DMS114 treated with DMSO at 0.1 percent for 48 hours (cell line): ENCODE results near the gene TSHZ2.

Experiments used
- DNase-seq: peaks from one replicate; lab custom pipeline; 2025; ENCODE audit not compliant: unreplicated experiment; lab: John Stamatoyannopoulos, UW

The TSHZ2 gene, protein sequence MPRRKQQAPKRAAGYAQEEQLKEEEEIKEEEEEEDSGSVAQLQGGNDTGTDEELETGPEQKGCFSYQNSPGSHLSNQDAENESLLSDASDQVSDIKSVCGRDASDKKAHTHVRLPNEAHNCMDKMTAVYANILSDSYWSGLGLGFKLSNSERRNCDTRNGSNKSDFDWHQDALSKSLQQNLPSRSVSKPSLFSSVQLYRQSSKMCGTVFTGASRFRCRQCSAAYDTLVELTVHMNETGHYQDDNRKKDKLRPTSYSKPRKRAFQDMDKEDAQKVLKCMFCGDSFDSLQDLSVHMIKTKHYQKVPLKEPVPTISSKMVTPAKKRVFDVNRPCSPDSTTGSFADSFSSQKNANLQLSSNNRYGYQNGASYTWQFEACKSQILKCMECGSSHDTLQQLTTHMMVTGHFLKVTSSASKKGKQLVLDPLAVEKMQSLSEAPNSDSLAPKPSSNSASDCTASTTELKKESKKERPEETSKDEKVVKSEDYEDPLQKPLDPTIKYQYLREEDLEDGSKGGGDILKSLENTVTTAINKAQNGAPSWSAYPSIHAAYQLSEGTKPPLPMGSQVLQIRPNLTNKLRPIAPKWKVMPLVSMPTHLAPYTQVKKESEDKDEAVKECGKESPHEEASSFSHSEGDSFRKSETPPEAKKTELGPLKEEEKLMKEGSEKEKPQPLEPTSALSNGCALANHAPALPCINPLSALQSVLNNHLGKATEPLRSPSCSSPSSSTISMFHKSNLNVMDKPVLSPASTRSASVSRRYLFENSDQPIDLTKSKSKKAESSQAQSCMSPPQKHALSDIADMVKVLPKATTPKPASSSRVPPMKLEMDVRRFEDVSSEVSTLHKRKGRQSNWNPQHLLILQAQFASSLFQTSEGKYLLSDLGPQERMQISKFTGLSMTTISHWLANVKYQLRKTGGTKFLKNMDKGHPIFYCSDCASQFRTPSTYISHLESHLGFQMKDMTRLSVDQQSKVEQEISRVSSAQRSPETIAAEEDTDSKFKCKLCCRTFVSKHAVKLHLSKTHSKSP (N-terminal part only)

DNA sequence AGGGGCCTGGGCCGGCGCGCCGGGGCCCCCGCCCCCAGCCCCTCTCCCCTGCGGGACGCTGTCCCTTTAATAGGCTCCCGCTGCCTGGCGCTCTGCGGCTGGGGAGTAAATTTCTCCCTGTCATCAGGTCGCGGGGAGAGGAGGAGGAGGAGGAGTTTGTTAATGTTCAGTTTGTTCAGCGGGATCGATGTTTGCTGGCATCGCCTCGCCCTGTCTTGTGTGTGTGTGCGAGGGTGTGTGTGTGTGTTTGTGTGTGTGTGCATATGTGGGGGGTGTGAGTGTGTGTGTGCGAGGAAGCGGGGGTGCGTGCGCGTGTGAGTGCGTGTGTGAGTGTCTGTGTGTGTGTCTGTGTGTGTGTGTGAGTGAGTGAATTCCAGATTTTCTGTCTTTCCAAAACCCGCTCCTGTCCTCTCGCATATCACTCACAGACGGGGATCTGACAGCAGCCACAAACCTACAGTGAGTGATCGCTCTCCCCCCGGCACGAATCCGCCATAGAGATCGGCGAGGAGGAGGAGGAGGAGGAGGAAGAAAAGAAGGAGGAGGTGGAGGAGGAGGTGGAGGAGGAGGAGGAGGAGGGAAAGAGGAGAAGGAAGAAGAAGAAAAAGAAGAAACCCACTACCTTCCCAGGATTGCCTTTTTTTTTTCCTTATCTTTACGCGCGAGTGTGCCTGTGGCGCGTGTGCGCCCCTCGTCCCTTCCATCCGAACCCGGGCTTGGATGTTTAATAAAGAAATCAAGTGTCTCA, at the start of gene TSHZ2:
TSHZ2 (plus strand) TSS at position 169 of the 748 bp plus-strand sequence. CDS start 936 bp downstream, outside the sequence.
- DNase-seq, result peak; percentile 37

DNA sequence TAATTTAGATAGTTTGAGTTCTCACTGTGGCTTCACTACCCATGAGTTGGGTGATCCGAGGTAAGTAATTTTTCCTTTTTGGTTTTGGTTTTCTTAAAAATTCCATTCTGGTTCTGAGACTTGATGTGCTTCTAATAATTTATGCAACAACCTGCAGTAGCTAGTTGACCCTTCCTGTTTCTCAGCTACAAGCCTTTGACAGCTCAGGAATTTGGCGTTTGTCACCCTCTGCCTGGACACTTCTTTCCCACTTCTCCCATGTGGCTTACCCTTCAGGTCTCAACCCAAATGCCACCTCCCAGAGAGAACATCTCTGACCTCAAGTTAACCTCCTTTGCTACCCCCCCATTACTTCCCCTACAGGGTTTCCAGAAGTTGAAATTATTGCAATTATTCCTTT, 49.7 kb upstream of the TSHZ2 start:
- no peak for DNase-seq

DNA sequence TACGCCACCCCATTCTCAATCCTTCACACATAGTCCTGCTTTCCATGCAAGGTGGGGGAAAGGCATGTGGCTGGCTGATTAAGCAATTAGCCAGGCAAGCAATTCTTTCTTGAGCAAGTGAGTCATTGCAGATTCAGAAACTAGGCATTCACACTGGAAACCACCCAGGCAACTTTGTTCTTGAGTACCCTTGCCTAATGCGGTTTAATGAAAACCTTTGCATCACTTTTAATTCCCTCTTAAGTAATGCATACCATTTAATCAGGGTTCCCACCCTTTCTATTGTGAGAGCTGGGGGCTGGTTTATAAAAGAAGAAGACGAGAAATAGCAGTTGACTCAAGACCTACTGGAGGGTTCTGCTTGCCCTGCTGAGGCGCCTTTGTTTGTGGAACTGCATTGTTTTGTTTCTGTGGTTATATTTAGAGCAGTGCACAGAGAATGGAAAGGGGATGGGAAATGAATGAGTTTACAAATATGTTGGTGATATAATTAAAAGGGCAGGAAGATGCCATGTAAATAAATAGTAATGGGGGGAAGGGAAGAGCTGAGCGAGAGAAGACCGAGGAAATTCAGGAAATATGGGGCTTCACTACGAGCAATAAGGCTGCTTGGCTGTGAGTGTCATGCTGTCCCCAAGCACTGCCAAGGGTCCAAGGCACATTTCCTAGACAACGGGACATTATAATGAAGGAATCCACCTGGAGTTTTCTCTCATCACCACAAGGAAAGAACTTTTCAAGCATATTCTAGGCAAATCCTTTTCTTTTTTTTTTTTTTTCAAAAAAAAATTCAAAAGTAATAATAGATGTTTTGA, 48.8 kb upstream of the TSHZ2 start:
- no peak for DNase-seq

DNA sequence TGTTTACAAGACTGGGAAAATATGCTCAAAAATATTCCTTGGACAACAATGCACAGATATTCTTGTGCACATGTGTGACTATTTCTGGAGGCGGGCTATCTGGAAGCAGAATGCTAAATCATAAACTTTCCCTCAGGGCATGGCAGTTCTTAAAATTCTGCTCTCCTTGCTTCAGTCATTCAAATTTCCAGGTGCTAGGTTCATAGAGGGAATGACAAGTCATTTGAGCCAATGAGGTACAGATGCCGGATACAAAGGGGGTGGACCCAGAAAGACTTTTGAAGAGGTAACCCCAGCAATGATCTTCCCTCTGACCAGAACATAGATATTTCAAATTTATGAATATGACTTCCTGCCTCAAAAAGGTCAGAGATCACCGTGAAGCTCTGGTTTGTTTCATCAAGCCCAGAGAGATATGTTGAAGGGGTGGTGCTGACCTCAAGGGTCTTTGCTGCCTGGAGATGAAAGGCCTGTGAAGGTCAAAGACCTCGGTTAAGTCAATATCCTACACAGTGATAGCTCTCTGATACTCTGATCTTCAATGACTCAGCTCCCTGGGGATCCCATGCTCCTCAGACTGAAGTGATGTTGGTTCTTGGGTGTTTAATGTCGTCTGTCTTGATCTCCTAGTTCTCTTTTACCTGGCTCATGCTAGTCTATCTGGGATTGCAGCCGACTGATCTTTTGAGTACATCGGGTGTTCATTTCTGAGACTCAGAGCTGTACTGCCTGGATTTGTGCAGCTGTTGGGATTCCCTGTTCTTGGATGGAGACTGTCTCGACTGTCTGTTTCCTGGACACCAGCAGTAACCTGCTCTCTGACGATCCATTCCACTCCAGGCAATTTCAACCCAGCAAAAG, 47.5 kb upstream of the TSHZ2 start:
- DNase-seq, result no peak

DNA sequence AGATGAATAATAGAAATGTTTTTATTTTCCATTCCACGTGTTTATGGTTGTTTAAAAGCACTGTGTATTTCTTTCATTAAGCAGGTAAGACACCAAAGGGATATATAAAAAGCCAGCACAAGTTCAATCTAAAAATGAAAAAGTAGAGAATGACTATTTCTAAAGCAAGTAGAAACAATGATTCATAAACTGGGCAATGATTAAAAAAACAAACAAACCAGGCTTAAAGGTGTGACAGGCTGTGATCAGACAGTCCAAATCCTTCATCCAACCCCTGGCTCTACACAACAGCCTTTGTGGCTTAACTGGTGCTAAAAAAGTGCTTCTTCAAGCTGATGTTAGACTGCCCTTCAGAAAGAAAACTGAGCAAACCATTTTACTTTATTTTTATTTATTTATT, 45.7 kb upstream of the TSHZ2 start:
- no peak for DNase-seq

DNA sequence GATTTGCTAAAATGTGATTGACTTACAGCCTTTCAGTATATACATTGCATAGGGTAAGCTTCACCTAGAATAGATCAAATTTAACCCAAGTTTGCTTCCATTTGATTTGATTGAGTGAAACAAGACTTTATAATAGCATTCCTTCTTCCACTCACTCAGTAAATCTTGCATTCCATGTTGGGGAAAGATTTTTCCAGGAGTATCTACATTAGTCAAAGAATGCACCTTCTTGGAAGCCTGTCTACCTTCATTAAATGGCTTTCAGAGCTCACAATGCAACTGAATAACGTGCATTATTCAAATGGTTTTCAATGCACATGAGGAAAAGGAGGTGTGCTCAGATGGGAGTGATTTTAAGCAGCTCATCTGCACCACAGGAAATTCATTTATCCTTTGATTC, 38.3 kb upstream of the TSHZ2 start:
- no peak for DNase-seq

DNA sequence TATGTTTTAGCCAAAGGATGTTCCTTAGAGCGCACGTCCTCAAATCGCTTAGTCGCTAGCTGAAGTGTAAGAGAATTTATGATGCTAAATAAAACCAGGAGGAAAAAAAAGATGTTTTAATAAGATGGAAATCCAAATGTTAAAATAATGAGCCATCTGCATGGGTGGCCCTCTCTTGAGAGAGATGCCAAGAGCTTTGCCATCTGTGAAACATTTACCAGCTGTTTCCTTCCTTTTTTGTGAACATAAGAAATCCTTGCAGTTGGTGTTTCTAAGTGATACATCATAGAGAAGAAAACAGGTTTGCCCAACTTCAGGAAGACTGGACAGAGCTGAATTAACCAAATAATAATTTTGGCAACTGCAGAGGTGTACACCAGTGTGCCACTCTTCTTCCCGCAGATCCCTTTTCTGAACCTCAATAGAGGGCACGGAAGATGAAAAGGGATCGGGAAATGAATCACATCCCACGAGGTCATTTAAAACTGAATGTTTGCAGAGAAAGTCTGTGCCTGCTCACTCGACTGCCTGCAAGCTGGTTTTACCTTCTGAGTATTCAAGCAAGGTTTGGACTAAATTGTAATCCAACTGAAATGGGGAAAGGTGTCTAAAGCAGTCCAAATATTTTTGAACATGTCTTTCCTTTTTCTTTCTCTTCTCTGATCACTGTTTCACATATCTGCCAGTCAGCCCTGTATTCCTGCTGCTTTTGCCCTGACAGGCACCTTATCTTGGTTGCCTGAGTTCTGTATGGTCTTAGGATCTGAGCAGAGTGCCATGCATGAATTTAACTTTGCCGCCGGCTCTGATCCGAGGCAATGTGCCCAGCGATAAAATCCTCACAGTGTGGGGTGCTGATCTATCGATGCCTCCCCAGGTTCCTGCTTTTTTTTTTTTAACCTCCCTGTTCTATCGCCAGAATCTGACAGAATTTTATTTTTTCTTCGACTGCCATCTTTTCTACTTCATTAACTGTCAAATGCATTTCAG, 35.5 kb upstream of the TSHZ2 start:
- DNase-seq, result no peak

DNA sequence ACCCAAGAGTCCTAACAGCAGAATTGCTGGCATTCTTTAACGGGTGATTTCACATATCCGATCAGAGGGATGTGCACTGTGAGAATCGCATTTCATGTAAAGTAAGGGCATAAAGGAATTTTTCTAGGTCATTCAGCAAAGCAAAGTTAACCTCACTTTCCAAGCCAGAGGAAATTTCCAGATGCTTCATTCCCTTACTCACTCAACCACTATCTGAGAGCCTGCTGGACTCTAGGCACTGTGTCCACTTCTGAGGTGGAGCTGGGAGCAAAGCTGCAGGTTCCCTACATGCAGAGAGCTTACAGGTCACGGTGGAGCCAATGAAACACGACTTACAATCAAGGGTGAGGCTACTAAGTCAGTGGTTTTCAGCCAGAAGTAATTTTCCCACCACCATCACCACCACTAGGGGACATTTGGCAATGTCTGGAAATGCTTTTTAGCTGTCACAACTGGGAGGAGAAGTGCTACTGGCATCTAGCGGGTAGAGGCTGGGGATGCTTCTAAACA, 34.5 kb upstream of the TSHZ2 start:
- no peak for DNase-seq

DNA sequence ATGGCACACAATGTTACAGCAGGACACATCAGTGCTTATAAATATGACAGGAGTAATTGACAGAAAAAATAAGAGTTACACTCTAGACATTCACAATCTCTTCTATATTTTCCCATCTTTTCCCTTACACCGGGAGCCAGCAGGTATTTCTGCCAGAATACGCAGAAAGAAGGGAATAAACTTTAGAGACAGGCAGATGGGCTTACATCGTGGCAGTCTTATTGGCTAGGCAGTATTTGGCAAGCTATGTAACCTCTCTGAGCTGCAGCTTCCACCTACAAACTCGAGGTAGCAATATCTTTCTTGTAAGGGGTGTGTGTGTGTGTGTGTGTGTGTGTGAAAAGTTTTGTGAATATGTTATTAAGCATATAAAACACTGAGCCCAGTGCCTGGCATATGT, 33.0 kb upstream of the TSHZ2 start:
- DNase-seq, result no peak

DNA sequence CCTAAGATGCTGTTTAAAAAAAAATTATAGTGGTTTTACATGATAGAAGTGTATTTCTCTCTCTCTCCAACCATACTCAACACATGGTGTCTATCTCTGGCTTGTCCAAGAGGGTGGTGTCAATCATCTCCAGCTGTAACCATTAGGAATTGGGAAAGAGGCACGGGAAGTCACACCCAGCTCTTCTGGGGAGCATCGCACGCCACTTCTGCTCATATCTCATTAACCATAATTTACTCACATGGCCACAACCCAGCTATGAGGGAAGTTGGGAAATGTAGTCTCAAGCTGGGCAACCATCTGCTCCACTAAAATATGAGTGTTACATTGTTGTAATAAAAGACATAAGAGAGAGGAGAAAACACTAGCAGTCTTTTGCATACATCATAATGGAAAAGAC, 30.4 kb upstream of the TSHZ2 start:
- no peak for DNase-seq

DNA sequence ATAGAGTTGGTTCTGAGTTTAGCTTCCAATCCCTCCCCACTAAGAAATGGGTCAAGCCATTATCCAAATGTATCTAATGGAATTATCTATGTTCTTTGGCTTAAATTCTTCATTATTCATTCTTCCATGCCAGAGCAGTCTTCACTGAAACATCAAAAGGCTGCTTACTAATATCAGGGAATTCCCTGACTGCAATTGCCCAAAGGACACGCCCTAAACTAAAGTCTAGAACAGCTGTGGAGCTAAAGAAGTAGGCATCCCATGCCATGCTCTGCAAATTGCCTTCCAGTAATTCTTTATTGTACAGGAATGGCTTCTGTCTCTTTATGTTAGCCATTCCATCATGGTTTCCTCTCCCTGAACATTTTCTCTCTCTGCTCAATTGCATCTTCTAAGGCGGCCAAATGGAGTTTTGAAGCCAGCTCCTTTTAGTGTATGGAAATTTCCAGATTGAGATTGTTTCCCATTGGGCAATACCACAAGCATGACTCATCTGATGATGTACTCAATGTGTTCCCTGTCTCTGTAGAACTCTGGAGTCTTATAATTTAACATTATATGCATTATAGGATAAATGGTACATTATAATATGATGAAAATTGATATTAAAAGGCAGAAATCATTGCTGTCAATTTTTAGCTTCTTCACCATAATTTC, 28.8 kb upstream of the TSHZ2 start:
- DNase-seq, result no peak

DNA sequence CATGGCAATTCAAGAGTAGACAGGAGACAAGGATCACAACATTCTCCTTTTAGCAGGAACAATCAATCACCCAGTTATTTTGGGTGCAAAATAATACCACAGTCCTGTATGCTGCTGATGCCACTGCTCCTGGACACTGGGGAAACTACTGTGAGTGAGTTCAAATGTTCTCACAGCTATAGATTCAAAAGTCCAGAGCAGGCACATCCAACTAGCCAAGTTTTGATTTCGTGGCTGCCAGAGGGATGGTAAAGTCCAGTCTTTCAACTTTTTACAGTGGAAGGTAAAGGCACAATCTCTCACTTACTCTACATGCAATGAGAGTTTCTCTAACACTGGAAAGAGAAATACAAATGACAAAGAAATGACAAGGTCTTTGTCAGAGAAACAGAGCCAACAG, 26.9 kb upstream of the TSHZ2 start:
- no peak for DNase-seq

DNA sequence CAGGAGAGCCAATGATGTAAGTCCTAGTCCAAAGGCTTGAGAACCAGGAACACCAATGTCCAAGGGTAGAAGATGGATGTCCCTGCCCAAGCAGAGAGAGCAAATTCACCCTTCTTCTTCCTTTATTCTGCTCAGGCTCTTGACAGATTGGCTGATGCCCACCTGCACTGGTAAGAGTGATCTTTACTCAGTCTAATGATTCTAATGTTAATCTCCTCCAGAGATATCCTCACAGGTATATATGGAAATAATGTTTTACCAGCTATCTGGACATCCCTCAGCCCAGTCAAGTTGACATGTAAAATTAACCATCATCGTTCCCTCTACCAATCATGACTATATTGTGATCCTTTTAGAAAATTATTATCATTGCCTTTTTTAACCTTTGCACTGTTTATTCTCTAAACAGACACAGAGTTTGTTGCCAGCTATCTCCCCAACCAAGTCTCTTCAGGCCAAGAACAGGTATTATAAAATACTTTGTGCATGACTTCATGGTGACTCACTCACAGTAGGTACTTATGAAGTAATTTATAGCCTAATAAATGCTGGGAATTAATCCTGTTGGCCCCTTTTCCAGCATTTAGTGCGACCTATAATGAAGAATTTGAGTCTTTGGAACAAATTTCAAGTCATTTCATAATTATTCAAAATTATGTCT, 26.2 kb upstream of the TSHZ2 start:
- DNase-seq, result no peak

DNA sequence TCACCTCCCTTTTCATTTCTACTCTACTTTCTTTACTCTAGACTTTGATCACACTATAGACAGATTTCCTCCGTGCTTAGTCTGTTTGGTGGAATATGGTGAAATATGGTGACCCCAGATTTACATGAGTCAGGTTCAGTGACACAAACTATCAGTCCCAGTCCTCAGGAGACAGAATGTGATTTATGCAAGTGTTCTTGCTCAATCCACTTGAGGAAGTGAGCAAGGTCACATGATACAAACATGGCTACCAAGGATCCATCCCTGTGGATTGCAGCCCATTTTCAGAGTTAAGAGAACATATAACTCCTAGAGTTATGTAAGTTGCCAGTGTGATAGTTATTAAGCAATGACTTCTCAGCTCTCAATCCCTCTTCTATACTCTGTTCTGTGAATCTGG, 23.7 kb upstream of the TSHZ2 start:
- DNase-seq, result no peak

DNA sequence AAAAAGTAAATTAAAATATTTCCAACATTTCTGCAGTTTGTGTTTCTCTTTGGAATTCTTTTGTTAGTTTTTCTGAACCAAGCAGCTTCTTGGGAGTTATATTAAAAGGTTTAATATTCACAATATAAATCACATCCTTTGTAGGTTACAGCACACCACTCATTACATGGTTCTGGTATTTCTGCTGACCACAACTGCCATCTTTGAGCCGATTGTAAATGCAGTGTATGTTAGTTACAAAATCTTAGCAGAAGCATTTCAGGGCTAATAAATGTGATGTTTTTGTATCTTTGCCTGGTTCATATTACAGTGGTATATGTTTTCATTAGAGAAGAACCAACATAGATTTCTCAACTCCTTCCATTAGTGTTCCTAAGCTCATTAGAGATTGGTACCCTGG, 19.1 kb upstream of the TSHZ2 start:
- no peak for DNase-seq

DNA sequence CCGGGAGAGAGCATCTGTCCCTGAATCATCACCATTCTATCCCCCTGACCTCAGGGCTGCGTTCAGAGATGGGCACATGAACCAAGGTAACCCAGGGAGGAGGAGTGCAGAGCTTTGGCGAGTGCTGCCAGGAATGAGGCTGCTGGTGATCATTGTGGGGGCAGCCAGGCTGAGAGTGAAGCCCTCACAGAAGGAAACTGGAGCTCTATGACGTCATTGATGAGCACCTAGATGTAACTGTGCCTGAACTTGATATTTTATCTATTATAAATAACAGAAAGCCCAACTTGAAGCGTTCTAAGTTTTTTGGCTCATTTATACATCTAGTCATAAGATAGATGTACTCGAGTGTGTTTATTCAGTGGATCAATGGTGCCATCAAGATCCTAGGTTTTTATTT, 17.3 kb upstream of the TSHZ2 start:
- no peak for DNase-seq

DNA sequence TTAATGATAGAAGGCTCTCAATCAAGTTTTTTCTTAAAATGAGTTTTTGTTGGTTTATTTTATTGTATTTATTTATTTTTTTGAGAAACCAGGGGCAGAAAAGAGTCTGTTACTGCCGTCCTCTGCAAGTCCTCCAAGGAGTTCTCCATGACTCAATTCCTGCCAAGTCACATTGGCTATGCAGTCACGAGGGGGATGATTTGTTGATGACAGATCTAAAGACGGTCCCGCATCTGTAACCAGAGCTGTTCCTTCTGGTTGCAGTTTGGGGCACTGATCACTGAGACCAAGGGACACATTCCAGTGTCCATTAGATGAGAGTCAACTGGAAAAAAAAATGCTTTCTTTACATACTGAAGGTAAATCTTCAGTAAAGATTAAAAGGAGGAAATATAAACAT, 13.9 kb upstream of the TSHZ2 start:
- DNase-seq, result no peak
